ENCODE results near the gene TMEM200A. TPM values are rescaled to one million over a fixed set of nuclear protein-coding genes. Genes with fewer than 3 reads are reported as not detected.

TMEM200A gene
- total RNA-seq, 1 donor from 2014 or later: 7.8 TPM

- intact Hi-C loops (cut with micrococcal nuclease): loop anchor here (1.0 kb wide), 1 partner anchor 30 kb away; no protein-coding TSS in a partner anchor
These were observed 117.0 kb downstream of the TMEM200A start for GRCh38 chr6:130482645-130483390.

GRCh38 chr6:130485870-130486269 lies 120.1 kb downstream of the TMEM200A start:
- intact Hi-C loops (cut with micrococcal nuclease): no loop called here

GRCh38 chr6:130486417-130486816 lies 120.6 kb downstream of the TMEM200A start:
- intact Hi-C loops (cut with micrococcal nuclease): no loop called here

- intact Hi-C loops (cut with micrococcal nuclease): no loop called here
These were observed 123.7 kb downstream of the TMEM200A start for GRCh38 chr6:130489514-130489913.

Other genes with a start within 250 kb of the TMEM200A start
- 57.6 and 58.9 TPM in 2 replicates for gene SAMD3, start 143.1 kb upstream of the TMEM200A start, total RNA-seq